SK-N-SH (cell line): Measurements from ENCODE around the gene WASF1. TPM values are rescaled to one million over a fixed set of nuclear protein-coding genes. Genes with fewer than 3 reads are reported as not detected.
A peak's percentile ranks its signal among the peaks of the same experiment; 100 is the strongest.

ENCODE experiments used
- CTCF ChIA-PET: fragments of 300-600, 350-600 bp; formaldehyde crosslinking; extraction: SDS; loops from one replicate; lab custom pipeline; 2021; lab: Yijun Ruan, JAX
- POLR2A ChIA-PET: fragments of 350-600 bp; sonication (Branson Sonifier 250); formaldehyde crosslinking; extraction: SDS; loops from one replicate; lab custom pipeline; 2020; ENCODE audit warnings: antibody characterized with exemption, inconsistent platforms; lab: Yijun Ruan, JAX
- DNase-seq: peaks from one replicate; pipeline ENCODE4 v3.0.0; 2012
- H2AFZ ChIP-seq: fragments of 200-600 bp; sonication (generic); 2 replicates; pipeline ENCODE4 v1.8.1; 2016; ENCODE audit warnings: antibody characterized with exemption, mild to moderate bottlenecking, low read depth
- H3F3A ChIP-seq: fragments of 200-600 bp; sonication (generic); replicated peaks from 2 replicates; pipeline ENCODE3; 2016; ENCODE audit warnings: antibody characterized with exemption, mild to moderate bottlenecking; ENCODE audit not compliant: insufficient read depth
- H3K27ac ChIP-seq, 2 experiments: fragments of 200-500 bp in 1 of 2; fragments of 200-600 bp in 1 of 2; sonication (Bioruptor generic) in 1 of 2; sonication (generic), shearing (Covaris generic) in 1 of 2; 2 replicates each; pipeline versions ENCODE4 v1.5.1 to v1.6.1; 2014 to 2016; ENCODE audit warnings: low read depth in 2 of 2, inconsistent platforms in 1 of 2, low read length in 1 of 2, mild to moderate bottlenecking in 1 of 2, mixed read lengths in 1 of 2
- H3K27me3 ChIP-seq: fragments of 200-600 bp; sonication (generic), shearing (Covaris generic); 2 replicates; pipeline ENCODE4 v1.6.1; 2016; ENCODE audit warnings: mixed run types; ENCODE audit not compliant: insufficient read depth
- H3K36me3 ChIP-seq, 2 experiments: fragments of 200-500 bp in 1 of 2; fragments of 200-600 bp in 1 of 2; sonication (Bioruptor generic) in 1 of 2; sonication (generic) in 1 of 2; replicated peaks in 1 of 2; 2 replicates each; pipeline versions ENCODE3 to v1.5.1; 2014 to 2016; ENCODE audit warnings: low read length in 1 of 2, mild to moderate bottlenecking in 1 of 2; ENCODE audit not compliant: insufficient read depth in 2 of 2, control insufficient read depth in 1 of 2
- H3K4me1 ChIP-seq, 2 experiments: fragments of 200-500 bp in 1 of 2; fragments of 200-600 bp in 1 of 2; sonication (Bioruptor generic) in 1 of 2; sonication (generic), shearing (Covaris generic) in 1 of 2; 2 replicates each; pipeline versions ENCODE4 v1.5.1 to v1.6.1; 2014 to 2016; ENCODE audit warnings: low read depth in 1 of 2, low read length in 1 of 2, mixed run types in 1 of 2; ENCODE audit not compliant: insufficient read depth in 2 of 2, control insufficient read depth in 1 of 2
- H3K4me2 ChIP-seq: fragments of 200-600 bp; sonication (generic), shearing (Covaris generic); 2 replicates; pipeline ENCODE4 v1.6.1; 2017; ENCODE audit warnings: mixed run types
- H3K4me3 ChIP-seq, 2 experiments: fragments of 200-500 bp in 1 of 2; fragments of 200-600 bp in 1 of 2; sonication (Bioruptor generic) in 1 of 2; sonication (generic), shearing (Covaris generic) in 1 of 2; 2 replicates each; pipeline versions ENCODE4 v1.5.1 to v1.8.1; 2014 to 2016; ENCODE audit warnings: low read depth in 2 of 2, inconsistent platforms in 1 of 2, low read length in 1 of 2, mild to moderate bottlenecking in 1 of 2, mixed read lengths in 1 of 2, moderate library complexity in 1 of 2
- H3K79me2 ChIP-seq: fragments of 200-600 bp; sonication (generic); 2 replicates; pipeline ENCODE4 v1.8.1; 2017; ENCODE audit warnings: mild to moderate bottlenecking; ENCODE audit not compliant: insufficient read depth
- H3K9ac ChIP-seq: fragments of 200-600 bp; sonication (generic); 2 replicates; pipeline ENCODE4 v1.6.1; 2017; ENCODE audit warnings: mixed run types
- H3K9me2 ChIP-seq: fragments of 200-600 bp; sonication (generic); 2 replicates; pipeline ENCODE4 v1.6.1; 2017; ENCODE audit warnings: mixed run types
- H3K9me3 ChIP-seq: fragments of 200-600 bp; sonication (generic); 2 replicates; pipeline ENCODE4 v1.6.1; 2017; ENCODE audit warnings: mixed run types, mild to moderate bottlenecking, moderate library complexity
- H4K20me1 ChIP-seq: fragments of 200-600 bp; sonication (generic); 2 replicates; pipeline ENCODE4 v1.6.1; 2017; ENCODE audit warnings: mild to moderate bottlenecking, mixed run types; ENCODE audit not compliant: insufficient read depth
- CHD2 ChIP-seq: fragments of 150-350 bp; IDR thresholded peaks from 2 replicates; pipeline ENCODE4 v1.6.1; 2018; ENCODE audit warnings: low read length; ENCODE audit not compliant: partially characterized antibody
- CTCF ChIP-seq: fragments of 200-600 bp; sonication (generic); IDR thresholded peaks from 2 replicates; pipeline ENCODE4 v1.6.1; 2017; ENCODE audit warnings: antibody characterized with exemption, mild to moderate bottlenecking, moderate library complexity
- EZH2phosphoT487 ChIP-seq: fragments of 200-600 bp; sonication (generic); IDR thresholded peaks from 2 replicates; pipeline ENCODE4 v1.6.1; 2017; ENCODE audit warnings: low read depth, mixed run types, mild to moderate bottlenecking, antibody characterized with exemption, moderate library complexity, borderline replicate concordance
- FOSL2 ChIP-seq: IDR thresholded peaks from 2 replicates; pipeline ENCODE4 v1.4.0; 2012; ENCODE audit warnings: low read depth, mild to moderate bottlenecking, moderate library complexity, borderline replicate concordance
- FOXJ3 ChIP-seq: sonication (generic); formaldehyde crosslinking; IDR thresholded peaks from 2 replicates; pipeline ENCODE4 v1.5.1; 2020; ENCODE audit warnings: mild to moderate bottlenecking, missing genetic modification reagents
- FOXM1 ChIP-seq: IDR thresholded peaks from 2 replicates; pipeline ENCODE4 v1.4.0; 2012; ENCODE audit warnings: low read depth, mild to moderate bottlenecking
- MEF2A ChIP-seq: IDR thresholded peaks from 2 replicates; pipeline ENCODE4 v1.4.0; 2012; ENCODE audit warnings: low read depth, borderline replicate concordance
- MXI1 ChIP-seq: IDR thresholded peaks from 2 replicates; pipeline ENCODE4 v1.6.1; 2012; ENCODE audit warnings: mild to moderate bottlenecking, low read depth, low read length, improper control_type of control experiment
- NFIC ChIP-seq: IDR thresholded peaks from 2 replicates; pipeline ENCODE4 v1.4.0; 2012; ENCODE audit warnings: borderline replicate concordance
- PBX3 ChIP-seq: IDR thresholded peaks from 2 replicates; pipeline ENCODE4; 2012
- POLR2AphosphoS5 ChIP-seq: IDR thresholded peaks from 2 replicates; pipeline ENCODE4 v1.6.1; 2012; ENCODE audit warnings: low read depth, low read length
- RCOR1 ChIP-seq: fragments of 150-350 bp; IDR thresholded peaks from 2 replicates; pipeline ENCODE4 v1.6.1; 2017; ENCODE audit warnings: antibody characterized with exemption, low read length
- TAF1 ChIP-seq: IDR thresholded peaks from 2 replicates; pipeline ENCODE4 v1.6.1; 2012; ENCODE audit warnings: low read depth, mild to moderate bottlenecking, low read length, moderate library complexity, borderline replicate concordance
- TCF12 ChIP-seq: IDR thresholded peaks from 2 replicates; pipeline ENCODE4 v1.4.0; 2012
- TEAD4 ChIP-seq: IDR thresholded peaks from 2 replicates; pipeline ENCODE4 v1.4.0; 2012; ENCODE audit warnings: mild to moderate bottlenecking, borderline replicate concordance; ENCODE audit not compliant: insufficient read depth
- USF1 ChIP-seq: IDR thresholded peaks from 2 replicates; pipeline ENCODE4 v1.4.0; 2012; ENCODE audit warnings: low read depth, borderline replicate concordance
- USF2 ChIP-seq: fragments of 150-350 bp; IDR thresholded peaks from 2 replicates; pipeline ENCODE4 v1.6.1; 2017; ENCODE audit warnings: antibody characterized with exemption, low read length, low read depth, borderline replicate concordance
- ZBTB33 ChIP-seq: IDR thresholded peaks from 2 replicates; pipeline ENCODE4 v1.4.0; 2012; ENCODE audit warnings: low read depth, borderline replicate concordance
- WGBS: methylation state at CpG from one replicate; pipeline ENCODE4 v1.1.6; 2017; ENCODE audit warnings: low lambda C conversion rate; 5-methylcytosine and 5-hydroxymethylcytosine counted together
- polyA plus RNA-seq, 3 experiments: library from polyadenylated mRNA; depleted of rRNA; stranded (reverse); fragments of >200 nt; gene quantifications; 2 replicates each; pipeline ENCODE4 v1.2.3, GENCODE V29; 2012

Gene WASF1
- polyA plus RNA-seq, 1 of the 3 experiments (the other 2 are of a cell fraction): 31.4 TPM

- TF ChIP-seq ZBTB33: peak; percentile 86; the same call in 1 of the 2 replicates
- TF ChIP-seq FOSL2: no peak
- no peak for TF ChIP-seq USF2
- TF ChIP-seq NFIC: no peak; the same call in 1 of the 2 replicates
- TF ChIP-seq PBX3: peak; percentile 13; the same call in 1 of the 2 replicates
- no peak for TF ChIP-seq CTCF
- TF ChIP-seq USF1: no peak
Measured at GRCh38 chr6:110179406-110180227, at the start of gene WASF1 (continued).

GRCh38 chr6:110226261-110226660, 46.8 kb upstream of the WASF1 start:
- CTCF ChIA-PET: no interaction called here
- Histone ChIP-seq H4K20me1 (no peaks in the 10 kb centered on the region), H3K4me3 (no peak overlapping the region), H3F3A (no peaks in the 10 kb centered on the region), H3K4me1 (no peaks in the 10 kb centered on the region), H3K9ac (no peak overlapping the region), H3K27me3 (no peaks in the 10 kb centered on the region), H3K9me2 (no peaks in the 10 kb centered on the region), H3K79me2 (no peaks in the 10 kb centered on the region), H3K4me2 (no peak overlapping the region), H3K36me3 (peaks cover 48 to 52% of the 10 kb centered on the region in 2 experiments), H2AFZ (no peak overlapping the region), H3K27ac (no peak overlapping the region), H3K9me3 (no peaks in the 10 kb centered on the region)
- 91% methylated on average over 1 of the region's 1 CpG for WGBS
- POLR2A ChIA-PET: no interaction called here
- no peak for DNase-seq
- TF ChIP-seq CTCF (no peak), EZH2phosphoT487 (no peak), CHD2 (no peak), TEAD4 (no peak), TAF1 (no peak), USF2 (no peak), MXI1 (no peak), POLR2AphosphoS5 (no peak), MEF2A (no peak), FOXM1 (no peak), RCOR1 (no peak), TCF12 (no peak), USF1 (no peak), FOXJ3 (no peak)
